HFF-Myc (cell line): ENCODE measurements around the gene GAS2.

Experiments
- DNase-seq: peaks from one replicate; pipeline ENCODE4 v3.0.0-alpha.2; 2011; ENCODE audit warnings: low read depth; ENCODE audit errors: extremely low read depth
- H3K4me3 ChIP-seq: replicated peaks from 2 replicates; pipeline ENCODE4 v1.5.1; 2011; ENCODE audit warnings: low read depth, mild to moderate bottlenecking, control low read depth, low read length
- TF ChIP-seq, protein P1 (sequence below): IDR thresholded peaks from 2 replicates; pipeline ENCODE4 v1.5.1; 2012; ENCODE audit warnings: mild to moderate bottlenecking, low read depth, low read length, control low read depth; ENCODE audit errors: missing control alignments

GAS2 gene

DNA sequence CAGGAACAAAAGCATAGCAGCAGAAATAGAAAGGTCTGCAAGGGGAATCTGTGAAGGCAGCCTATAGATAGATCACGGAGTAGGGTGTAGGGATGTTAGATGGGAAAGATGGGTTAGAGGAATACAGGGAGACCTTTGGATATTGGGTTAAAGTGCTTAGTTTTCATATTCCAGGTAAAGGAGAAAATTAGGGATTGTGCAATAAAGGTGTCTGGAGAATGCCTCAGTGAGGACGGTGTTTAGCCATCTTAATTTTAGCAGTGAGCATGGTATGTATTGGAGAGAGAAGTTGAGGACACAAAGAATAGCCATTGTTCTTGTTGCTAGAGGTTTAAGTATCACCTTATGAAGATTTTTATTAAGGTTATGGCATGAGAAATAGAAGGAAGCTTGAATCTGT is 17.7 kb downstream of the GAS2 start:
- H3K4me3 ChIP-seq: no peak overlapping the region
- TF ChIP-seq, protein P1, sequence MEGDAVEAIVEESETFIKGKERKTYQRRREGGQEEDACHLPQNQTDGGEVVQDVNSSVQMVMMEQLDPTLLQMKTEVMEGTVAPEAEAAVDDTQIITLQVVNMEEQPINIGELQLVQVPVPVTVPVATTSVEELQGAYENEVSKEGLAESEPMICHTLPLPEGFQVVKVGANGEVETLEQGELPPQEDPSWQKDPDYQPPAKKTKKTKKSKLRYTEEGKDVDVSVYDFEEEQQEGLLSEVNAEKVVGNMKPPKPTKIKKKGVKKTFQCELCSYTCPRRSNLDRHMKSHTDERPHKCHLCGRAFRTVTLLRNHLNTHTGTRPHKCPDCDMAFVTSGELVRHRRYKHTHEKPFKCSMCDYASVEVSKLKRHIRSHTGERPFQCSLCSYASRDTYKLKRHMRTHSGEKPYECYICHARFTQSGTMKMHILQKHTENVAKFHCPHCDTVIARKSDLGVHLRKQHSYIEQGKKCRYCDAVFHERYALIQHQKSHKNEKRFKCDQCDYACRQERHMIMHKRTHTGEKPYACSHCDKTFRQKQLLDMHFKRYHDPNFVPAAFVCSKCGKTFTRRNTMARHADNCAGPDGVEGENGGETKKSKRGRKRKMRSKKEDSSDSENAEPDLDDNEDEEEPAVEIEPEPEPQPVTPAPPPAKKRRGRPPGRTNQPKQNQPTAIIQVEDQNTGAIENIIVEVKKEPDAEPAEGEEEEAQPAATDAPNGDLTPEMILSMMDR: no peak
- no peak for DNase-seq

DNA sequence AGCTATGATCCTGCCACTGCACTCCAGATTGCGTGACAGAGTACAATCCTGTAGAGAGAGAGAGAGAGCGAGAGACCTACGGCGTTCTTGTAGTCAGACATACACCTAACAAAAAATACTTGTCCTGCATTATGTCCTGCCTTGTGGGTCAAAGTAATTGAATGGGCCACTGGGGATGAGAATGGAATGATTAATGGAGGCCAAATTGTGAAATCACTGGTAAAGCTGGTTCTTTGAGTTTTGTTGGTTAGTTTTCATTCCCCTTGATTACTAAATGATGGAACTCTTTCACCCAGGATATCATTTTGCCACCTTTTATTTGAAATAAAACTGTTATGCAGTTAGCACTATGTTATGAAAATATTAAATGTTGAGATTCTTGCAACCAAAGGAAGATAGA is 18.7 kb downstream of the GAS2 start:
- DNase-seq: no peak
- H3K4me3 ChIP-seq: no peak overlapping the region
- TF ChIP-seq, protein P1: no peak

DNA sequence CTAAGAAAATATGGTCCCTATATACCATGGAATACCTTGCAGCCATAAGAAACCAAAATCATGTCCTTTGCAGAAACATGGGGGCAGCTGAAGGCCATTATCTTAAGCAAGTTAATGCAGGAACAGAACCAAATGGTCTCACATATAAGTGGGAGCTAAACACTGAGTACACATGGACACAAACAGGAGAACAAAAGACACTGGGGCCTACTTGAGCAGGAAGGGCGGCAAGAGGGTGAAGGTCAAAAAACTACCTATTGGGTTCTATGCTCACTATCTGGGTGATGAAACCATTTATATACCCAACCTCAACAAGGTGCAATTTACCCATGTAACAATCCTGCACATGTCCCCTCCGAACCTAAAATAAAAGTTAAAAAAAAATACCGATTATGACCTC is 22.5 kb downstream of the GAS2 start:
- no peak for DNase-seq
- H3K4me3 ChIP-seq: no peak overlapping the region
- TF ChIP-seq, protein P1: no peak

DNA sequence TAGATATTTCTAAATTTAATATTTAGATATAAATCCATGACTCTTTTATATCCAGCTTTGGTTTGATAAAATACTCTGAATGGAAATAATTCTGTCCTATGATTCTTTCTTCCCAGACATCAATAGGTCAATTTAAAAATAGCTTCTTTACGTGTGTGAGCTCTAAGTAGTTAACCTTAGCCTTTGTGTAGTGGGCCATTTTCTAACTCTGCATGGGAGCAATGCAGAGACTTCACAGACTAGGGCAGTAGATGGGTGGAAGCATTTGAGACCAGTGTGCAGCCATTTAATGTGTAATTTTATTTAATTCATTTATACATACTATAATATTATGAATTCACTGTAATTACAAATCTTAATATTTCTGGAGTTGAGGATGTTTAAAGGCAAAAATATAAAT is 23.8 kb downstream of the GAS2 start:
- H3K4me3 ChIP-seq: no peak overlapping the region
- TF ChIP-seq, protein P1: no peak
- no peak for DNase-seq

DNA sequence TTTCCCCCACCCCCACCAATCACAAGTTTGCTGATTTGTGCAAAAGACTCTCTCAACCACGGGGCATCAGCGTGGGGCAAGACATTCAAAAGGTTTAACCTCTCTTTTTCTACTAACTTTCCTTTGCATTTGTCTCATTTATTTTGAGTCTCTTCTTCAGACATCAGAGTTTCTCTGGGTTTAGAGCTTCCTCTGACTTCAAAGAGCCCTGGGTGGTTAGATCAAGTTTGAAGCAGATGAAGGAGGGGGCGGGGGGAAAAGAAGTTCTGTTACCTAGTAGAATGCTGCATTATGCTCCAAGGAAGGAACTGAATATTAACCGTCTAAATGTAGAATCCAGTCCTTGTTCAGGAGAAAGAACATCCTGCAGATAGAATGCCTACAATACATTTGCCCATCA is 24.5 kb downstream of the GAS2 start:
- TF ChIP-seq, protein P1: no peak
- no peak for DNase-seq
- no peak overlapping the region for H3K4me3 ChIP-seq

DNA sequence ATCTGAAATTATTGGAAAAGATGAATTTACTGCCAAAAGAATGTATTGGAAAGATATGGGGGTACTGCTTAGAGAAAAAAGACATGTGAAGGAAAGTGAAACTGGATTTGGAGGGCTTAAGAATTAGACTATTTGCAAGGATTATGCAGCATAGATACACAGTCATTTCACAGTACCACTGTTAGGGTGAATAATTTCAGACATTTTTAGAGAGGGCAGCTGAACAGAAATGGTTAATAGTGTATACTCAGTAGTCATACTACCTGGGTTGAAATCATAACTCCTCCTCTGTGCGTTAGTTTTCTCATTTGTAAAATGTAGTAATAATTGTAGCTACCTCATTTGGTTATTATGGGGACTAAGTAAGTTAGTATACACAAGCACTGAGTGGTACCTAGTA is 33.0 kb downstream of the GAS2 start:
- TF ChIP-seq, protein P1: no peak
- DNase-seq: no peak

DNA sequence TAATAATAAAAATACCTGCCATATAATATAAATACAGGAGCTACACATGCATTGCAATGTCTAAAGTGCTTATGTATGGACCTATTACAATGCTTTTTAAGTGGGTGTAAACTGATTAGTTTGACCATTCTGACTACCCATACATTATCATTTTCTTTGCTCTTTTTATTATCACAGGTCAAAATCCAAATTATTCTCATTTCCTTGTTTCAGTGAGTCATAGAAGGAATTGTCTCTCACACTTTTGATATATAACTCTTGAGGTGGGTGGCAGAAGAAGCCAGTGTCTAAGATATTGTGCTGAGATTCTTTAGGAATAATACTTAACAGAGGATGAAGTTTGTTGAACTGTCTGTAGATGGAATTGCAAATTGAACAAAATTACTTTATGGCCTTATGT is 35.6 kb downstream of the GAS2 start:
- TF ChIP-seq, protein P1: no peak
- no peak overlapping the region for H3K4me3 ChIP-seq
- no peak for DNase-seq

More for the DNA sequence above, 33.0 kb downstream of the GAS2 start:
- no peak overlapping the region for H3K4me3 ChIP-seq
